IPS DF 4.7 (cell line): ENCODE measurements around the gene DPH1.
"Not testable (repeated sequence)": the region's sequence is repeated elsewhere in the genome, so short reads cannot be mapped to it uniquely, and the experiment has no call there.

ENCODE experiments used
- DNase-seq: peaks from one replicate; pipeline ENCODE4 v3.0.0-alpha.2; 2013; ENCODE audit warnings: low spot score; ENCODE audit errors: extremely low read depth

The DPH1 gene

DNA sequence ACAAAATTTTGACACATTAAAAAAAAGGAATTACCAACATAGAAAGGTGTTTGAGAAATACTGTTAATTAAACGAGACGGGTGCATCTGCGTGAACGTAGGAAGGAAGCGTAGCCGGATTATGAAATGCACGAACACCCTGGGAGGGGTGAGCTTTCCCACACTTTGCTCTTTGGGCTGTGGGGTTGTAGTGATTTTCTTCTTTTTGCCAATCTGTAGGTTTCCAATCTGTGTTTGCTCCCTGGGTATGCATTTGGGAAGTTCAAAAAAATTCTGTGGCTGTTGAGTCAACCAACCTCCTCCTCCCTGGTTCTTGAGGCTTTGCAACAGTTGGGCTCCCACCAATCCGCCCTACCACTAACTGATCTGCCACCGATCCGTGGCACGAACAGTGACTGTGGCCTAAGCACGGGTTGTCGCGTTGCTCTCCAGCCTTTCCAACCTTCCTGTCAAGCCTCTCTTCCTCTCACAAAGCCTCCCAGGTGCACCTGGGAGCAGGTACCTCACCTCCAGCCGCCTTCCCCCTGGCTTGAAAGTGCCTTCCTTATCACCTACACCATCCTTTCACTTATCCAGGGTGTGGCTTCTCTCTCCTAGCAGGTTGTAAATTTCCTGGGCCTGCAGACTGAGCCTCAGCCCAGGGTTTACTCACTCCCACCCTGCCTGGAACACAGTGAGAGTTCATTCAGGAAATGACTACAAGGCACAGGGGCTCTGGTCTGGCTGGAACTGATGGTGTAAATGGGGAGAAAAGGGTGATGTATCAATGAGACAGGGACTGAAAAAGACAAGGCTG lies 21.4 kb upstream of the DPH1 start:
- DNase-seq, result no peak

GRCh38 chr17:2009737-2010136 lies 20.2 kb upstream of the DPH1 start:
- no peak for DNase-seq

DNA sequence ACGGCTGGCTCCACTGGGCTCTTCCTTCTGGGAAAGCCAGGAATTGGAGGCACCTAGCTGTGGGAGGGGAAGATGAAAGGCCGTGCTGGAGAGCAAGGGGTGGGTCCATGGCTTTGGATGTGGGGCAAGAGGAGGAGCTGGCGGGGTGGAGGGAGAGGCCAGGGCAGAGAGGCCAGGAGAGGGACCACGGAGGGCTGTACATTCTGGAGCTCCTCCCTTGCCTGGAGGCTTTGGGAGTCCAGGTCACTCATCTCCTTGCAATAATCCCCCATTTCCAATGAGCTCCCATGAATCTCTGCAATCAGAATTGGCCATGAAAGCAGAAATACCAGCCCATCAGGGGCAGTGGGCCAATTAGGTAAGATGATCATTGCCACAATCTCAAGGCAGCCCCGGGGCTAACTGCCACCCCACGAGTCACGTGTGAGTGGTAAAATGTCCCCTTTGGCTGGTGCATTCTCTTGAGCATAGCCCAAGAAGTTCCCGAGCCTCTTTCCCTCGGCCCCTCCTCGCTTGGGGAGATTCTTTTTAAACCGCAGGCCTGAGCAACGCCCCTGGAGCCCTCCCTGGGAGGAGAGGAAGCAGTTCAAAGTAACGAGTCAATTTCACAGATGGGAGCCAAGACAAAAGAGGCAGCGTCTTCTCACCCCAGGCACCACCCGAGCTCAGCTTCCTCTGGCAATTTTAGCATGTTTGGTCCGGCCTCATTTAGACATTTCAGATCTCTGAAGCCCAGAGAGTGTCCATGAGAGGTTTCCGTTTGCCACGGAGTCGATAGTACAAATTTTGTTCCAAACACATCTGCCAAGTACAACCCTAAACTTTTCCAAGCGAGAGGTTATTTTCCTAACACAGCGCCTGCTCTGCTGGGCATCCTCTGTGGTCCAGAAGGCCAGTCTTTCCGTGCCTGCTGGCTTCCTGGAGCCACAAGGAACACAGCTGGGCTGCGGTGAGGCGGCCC lies 18.3 kb upstream of the DPH1 start:
- no peak for DNase-seq

- no peak for DNase-seq
Observed at GRCh38 chr17:2012499-2012898, 17.5 kb upstream of the DPH1 start.

DNA sequence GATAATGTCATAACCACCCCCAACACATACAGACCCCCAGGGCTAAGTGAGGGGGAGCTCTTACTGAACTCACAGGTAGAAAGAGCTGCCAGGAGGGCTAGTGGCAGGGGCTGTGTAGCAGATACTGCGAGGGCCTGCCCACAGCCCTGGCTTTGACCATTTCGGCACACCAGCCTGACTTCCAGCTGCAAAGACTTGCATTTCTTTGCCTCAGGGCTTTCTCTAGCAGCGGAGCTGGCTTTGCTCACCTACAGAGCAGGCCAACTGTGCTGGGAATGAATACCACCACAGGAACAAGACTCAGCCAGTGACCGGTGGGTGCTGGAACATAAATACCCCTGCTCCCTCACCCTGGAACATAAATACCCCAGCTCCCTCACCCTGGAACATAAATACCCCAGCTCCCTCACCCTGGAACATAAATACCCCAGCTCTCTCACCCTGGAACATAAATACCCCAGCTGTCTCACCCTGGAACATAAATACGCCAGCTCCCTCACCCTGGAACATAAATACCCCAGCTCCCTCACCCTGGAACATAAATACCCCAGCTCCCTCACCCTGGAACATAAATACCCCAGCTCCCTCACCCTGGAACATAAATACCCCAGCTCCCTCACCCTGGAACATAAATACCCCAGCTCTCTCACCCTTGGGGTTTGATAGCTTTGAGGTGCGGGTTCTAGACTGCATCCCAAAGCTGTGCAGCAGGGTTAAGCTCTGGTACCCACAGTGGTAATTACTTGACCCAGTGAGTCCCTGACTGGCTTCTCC lies 16.5 kb upstream of the DPH1 start:
- DNase-seq, result not testable (repeated sequence)

DNA sequence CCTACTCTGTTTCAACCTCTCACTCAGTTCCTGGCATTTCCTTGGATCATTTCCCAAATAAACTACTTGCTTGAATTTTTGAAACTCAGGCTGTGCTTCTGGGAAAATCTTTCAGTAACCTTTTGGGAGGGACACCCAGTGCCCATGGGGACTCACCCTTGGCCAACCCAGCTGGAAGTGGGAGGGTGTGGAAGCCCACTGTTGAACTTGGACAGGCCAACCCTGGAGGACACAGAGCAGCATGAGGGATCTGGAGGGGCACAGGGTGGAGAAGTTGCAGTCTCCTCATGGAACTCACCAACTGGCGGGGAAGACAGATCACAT lies 16.0 kb upstream of the DPH1 start:
- DNase-seq, result no peak

DNA sequence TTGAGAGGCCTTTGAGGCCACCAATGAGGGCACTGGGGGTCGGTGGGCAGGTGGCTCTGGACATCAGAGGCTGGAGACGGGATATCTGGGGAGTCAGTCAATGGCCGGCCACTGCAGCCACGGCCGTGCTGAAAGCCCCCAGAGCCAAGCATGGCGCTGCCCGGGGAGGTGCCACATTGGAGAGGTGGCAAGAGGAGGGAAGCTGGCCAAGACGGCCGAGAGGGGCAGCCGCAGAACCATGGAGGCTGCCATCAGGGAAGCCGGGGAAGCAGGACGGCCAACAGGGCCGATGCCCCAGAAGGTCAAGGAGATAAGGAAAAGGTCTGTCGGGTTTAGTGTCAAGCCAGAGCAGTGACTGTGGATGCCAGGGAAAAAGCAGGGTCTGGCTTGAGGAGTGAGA lies 14.6 kb upstream of the DPH1 start:
- no peak for DNase-seq

DNA sequence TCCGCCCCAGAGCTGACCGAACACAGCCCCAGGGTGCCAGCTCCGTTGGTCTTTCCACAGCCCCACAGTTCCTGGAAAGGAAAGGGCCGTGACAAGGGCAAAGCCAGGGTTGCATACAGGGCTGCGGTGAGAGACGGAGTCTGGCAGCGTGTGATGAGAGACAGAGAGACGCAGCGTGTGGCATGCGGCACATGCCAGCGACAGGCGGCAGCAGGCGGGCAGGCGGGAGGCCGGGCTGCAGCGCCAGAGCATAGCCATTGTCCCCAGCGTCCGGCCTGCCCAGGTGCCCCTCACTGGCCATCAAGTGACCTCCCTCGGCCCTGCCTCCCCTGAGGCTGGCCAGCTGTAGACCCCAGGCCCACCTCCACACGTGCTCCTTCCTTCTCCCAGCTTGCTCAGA lies 13.5 kb upstream of the DPH1 start:
- DNase-seq, result no peak

GRCh38 chr17:2017274-2017941 lies 12.5 kb upstream of the DPH1 start:
- no peak for DNase-seq

GRCh38 chr17:2018716-2019510 lies 11.0 kb upstream of the DPH1 start:
- no peak for DNase-seq

GRCh38 chr17:2019723-2020122 lies 10.2 kb upstream of the DPH1 start:
- DNase-seq, result no peak

- DNase-seq, result no peak
Observed at GRCh38 chr17:2020721-2021120, 9.2 kb upstream of the DPH1 start.

DNA sequence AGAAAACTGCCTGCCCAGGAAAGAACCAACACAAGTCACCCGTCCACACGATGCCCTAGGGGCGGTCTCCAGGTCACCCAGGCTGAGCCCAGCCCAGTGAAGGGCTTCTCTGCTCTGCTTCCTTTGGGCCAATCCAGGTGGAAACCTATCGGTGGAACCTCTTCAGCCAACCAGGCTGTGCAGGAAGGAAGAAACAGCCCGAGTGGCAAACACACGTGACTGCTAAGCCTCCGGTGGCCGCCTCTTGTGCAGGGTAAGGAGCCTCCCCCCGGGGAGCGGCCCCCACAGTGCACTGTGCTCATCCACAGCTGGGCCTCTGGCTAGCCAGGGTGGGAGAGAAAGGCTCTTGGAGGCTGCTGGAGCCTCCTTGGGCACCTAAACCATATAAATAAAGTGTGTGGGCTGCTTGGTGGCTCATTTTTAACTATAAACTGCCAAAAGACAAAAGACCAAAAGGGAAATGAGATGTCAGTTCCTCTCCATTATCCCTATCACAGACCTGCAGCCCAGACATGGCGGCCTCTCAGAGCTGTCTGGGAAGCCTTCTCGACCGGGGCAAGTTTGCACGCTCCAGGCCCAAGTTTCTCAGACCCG lies 7.2 kb upstream of the DPH1 start:
- no peak for DNase-seq

- no peak for DNase-seq
Observed at GRCh38 chr17:2023256-2023655, 6.7 kb upstream of the DPH1 start.

DNA sequence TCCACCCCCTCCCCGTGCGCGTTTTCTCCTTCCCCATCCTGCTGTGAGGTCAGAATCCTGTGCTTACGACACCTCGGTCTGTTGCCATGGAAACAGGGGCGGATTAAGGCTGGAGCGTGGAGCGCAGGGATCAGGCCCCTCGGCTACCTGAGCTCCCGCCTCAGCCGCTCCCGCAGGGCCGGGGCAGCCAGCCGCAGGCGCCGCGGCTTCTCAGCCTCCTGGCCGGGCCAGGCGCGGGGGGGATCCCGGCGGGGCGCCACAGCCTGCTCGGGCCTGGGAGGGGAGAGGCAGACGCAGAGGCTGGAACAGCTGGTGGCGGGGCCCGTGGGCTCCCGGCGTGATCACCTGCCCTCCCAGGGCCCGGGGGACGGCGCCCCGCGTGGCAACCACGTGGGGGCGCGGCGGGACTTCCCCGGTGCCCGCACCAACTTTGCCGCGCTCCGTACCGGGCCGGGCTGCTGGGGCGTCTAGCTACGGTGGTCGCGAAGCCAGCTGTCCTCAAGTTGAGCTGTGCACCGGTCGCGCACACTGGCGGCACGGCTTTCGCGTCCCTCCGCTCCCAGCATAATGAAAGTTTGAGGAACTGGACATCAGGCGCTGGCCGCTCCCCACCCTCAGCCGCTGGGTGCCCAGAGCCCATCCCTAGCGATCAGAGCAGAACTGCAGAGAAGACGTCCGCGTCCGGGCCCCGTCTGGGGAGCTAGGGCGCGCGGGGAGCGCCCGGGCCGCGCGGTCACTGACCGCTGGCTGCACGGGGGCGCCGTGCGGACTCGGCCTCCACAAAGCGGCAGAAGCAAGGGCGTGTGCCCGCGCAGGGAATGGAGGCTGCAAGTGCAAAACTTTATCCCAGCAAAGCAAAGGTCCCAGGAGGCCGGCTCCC lies 6.0 kb upstream of the DPH1 start:
- DNase-seq, result no peak

DNA sequence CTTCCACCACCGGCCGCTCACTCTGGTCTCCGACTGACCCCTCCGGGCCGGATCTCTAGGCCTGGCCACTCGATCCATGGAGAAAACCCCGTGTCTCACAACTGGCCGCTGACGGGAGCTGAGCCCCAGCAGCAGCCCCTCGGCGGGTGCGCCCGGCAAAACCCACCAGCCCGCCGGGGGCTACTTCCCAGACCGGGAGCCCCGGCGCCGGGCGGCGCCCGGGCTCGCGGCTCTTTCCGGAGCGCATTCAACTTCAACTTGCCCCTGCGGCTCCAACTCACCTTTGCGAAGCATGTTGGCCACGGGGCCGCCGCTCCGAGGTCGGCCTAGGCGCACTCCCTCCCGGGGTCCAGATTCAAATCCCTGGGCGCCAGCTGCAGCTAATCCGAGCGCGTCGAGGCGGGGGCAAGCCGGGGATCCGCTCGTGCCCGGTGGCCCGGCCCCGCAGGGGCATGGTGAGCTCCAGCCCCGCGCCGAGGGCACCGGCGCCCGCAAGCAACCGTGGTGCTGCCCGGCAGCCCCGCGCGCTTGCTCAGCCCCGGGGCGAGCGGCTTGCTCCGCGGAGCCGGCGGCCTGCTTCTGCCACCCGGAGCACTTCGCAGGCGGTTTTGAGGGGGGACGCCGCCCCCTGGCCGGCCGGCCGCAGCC lies 5.3 kb upstream of the DPH1 start:
- DNase-seq, result no peak

DNA sequence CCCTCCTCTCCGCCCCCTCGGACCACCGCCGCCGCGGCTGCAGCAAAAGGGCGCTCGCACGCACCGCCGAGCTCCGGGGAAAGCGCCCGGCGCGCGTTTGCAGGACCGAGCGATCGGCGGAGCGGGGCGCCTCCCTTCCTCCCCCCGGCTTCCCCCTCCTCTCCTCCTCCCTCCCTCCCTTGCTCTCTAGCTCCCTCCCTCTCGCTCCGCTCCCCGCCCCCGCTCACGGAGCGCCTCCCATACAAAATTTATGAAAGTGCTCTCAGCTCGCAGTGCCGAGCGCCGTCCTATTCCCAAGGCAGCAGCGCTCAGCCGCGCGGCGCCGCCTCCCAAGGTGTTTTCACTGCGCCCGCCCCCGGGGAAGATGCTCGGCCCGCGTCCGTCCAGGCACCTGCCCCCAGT lies 4.7 kb upstream of the DPH1 start, which contains the start of gene RTN4RL1:
Gene RTN4RL1, minus strand, starts transcription at position 115 of the 402 bp plus-strand sequence. CDS start 469 bp downstream, outside the sequence.
- no peak for DNase-seq

GRCh38 chr17:2025622-2026309 lies 4.2 kb upstream of the DPH1 start:
- DNase-seq, result no peak
